H1 (cell line): ENCODE measurements around the gene NDRG2. TPM values are rescaled to one million over a fixed set of nuclear protein-coding genes. Genes with fewer than 3 reads are reported as not detected.

Experiments
- CTCF ChIA-PET: fragments of 300-600 bp; sonication (Branson Sonifier 250); formaldehyde crosslinking; loops from one replicate; lab custom pipeline; 2021; ENCODE audit not compliant: partially characterized antibody; lab: Charles Lee
- POLR2A ChIA-PET: fragments of 300-600 bp; sonication (Branson Sonifier 250); formaldehyde crosslinking; loops from one replicate; lab custom pipeline; 2021; ENCODE audit warnings: inconsistent platforms; ENCODE audit not compliant: partially characterized antibody; lab: Charles Lee
- DNase-seq, 2 experiments: peaks; one replicate each; pipeline versions ENCODE4 v3.0.0 to v3.0.0-alpha.2; 2010 to 2022; ENCODE audit warnings: low spot score in 2 of 2, low read depth in 1 of 2, mixed read lengths in 1 of 2
- FAIRE-seq: peaks from 2 replicates; lab custom pipeline; 2011; peaks lifted over from hg19 to GRCh38; lab: Jason Lieb, UNC
- H2AFZ ChIP-seq: 2 replicates; pipeline ENCODE4 v1.8.1; 2012; ENCODE audit warnings: low read length, inconsistent platforms
- H2AK5ac ChIP-seq: 2 replicates; pipeline ENCODE4 v1.6.1; 2013; ENCODE audit warnings: low read depth, low read length
- H2BK120ac ChIP-seq: replicated peaks from 2 replicates; pipeline ENCODE3; 2013; ENCODE audit warnings: low read depth, low read length, inconsistent platforms
- H2BK12ac ChIP-seq: 2 replicates; pipeline ENCODE4 v1.6.1; 2013; ENCODE audit warnings: low read depth, low read length
- H2BK15ac ChIP-seq: 2 replicates; pipeline ENCODE4 v1.6.1; 2013; ENCODE audit warnings: low read length
- H2BK20ac ChIP-seq: 2 replicates; pipeline ENCODE4 v1.6.1; 2013; ENCODE audit warnings: low read length
- H2BK5ac ChIP-seq: 2 replicates; pipeline ENCODE4 v1.6.1; 2013; ENCODE audit warnings: low read depth, low read length
- H3K14ac ChIP-seq: 2 replicates; pipeline ENCODE4 v1.6.1; 2013; ENCODE audit warnings: inconsistent platforms; ENCODE audit not compliant: insufficient read length
- H3K18ac ChIP-seq: 2 replicates; pipeline ENCODE4 v1.6.1; 2013; ENCODE audit warnings: low read length; ENCODE audit errors: extremely low read depth
- H3K23ac ChIP-seq: 2 replicates; pipeline ENCODE4 v1.6.1; 2013; ENCODE audit warnings: inconsistent platforms; ENCODE audit not compliant: insufficient read length
- H3K23me2 ChIP-seq: 2 replicates; pipeline ENCODE4 v1.6.1; 2013; ENCODE audit warnings: low read depth, low read length
- H3K27ac ChIP-seq: 2 replicates; pipeline ENCODE4 v1.6.1; 2011; ENCODE audit warnings: low read depth, low read length, inconsistent platforms
- H3K27me3 ChIP-seq, 4 experiments: replicated peaks in 1 of 4; 1 replicate in 1 of 4; 2 replicates in 3 of 4; pipeline versions ENCODE4 v1.6.1 to v1.8.1; 2011 to 2013; ENCODE audit warnings: low read length in 3 of 4, mild to moderate bottlenecking in 3 of 4, inconsistent platforms in 2 of 4, mixed read lengths in 2 of 4, moderate library complexity in 1 of 4; ENCODE audit not compliant: control insufficient read depth in 3 of 4, insufficient read depth in 3 of 4; ENCODE audit errors: extremely low read depth in 1 of 4
- H3K36me3 ChIP-seq, 4 experiments: 2 replicates each; pipeline versions ENCODE4 v1.6.1 to v1.8.1; 2011 to 2013; ENCODE audit warnings: mild to moderate bottlenecking in 4 of 4, low read length in 3 of 4, moderate library complexity in 2 of 4, control low read depth in 1 of 4, inconsistent platforms in 1 of 4; ENCODE audit not compliant: insufficient read depth in 4 of 4, control insufficient read depth in 2 of 4
- H3K4ac ChIP-seq: replicated peaks from 2 replicates; pipeline ENCODE3; 2013; ENCODE audit warnings: low read length, low read depth, mixed read lengths, inconsistent platforms; ENCODE audit not compliant: insufficient read length
- H3K4me1 ChIP-seq, 4 experiments: replicated peaks in 1 of 4; 1 replicate in 1 of 4; 2 replicates in 3 of 4; pipeline versions ENCODE4 v1.6.1 to v1.8.1; 2011 to 2013; ENCODE audit warnings: low read length in 3 of 4, inconsistent platforms in 2 of 4, mixed read lengths in 1 of 4; ENCODE audit not compliant: insufficient read depth in 4 of 4, control insufficient read depth in 3 of 4
- H3K4me2 ChIP-seq, 2 experiments: 2 replicates each; pipeline versions ENCODE4 v1.6.1 to v1.8.1; 2011 to 2013; ENCODE audit warnings: low read depth in 2 of 2, low read length in 2 of 2, control low read depth in 1 of 2, inconsistent platforms in 1 of 2, mild to moderate bottlenecking in 1 of 2; ENCODE audit not compliant: insufficient read depth in 1 of 2
- H3K4me3 ChIP-seq, 4 experiments: fragments of 200-600, 300-600 bp in 1 of 4; sonication (generic), shearing (Covaris generic), sonication (Bioruptor Twin) in 1 of 4; 2 replicates each; pipeline versions ENCODE4 v1.5.1 to v1.8.1; 2011 to 2016; ENCODE audit warnings: low read length in 4 of 4, low read depth in 3 of 4, control low read depth in 2 of 4, inconsistent platforms in 2 of 4, mild to moderate bottlenecking in 2 of 4, mixed read lengths in 1 of 4, moderate library complexity in 1 of 4; ENCODE audit not compliant: insufficient read depth in 2 of 4; ENCODE audit errors: extremely low read depth in 1 of 4
- H3K56ac ChIP-seq: replicated peaks from 2 replicates; pipeline ENCODE3; 2013; ENCODE audit warnings: low read depth, mild to moderate bottlenecking, mixed read lengths, low read length, inconsistent platforms; ENCODE audit not compliant: insufficient read length
- H3K79me1 ChIP-seq: 2 replicates; pipeline ENCODE4 v1.6.1; 2013; ENCODE audit warnings: low read depth, low read length, control low read depth
- H3K79me2 ChIP-seq, 2 experiments: 2 replicates each; pipeline versions ENCODE4 v1.6.1 to v1.8.1; 2012 to 2013; ENCODE audit warnings: low read length in 2 of 2, mild to moderate bottlenecking in 2 of 2, inconsistent platforms in 1 of 2; ENCODE audit not compliant: insufficient read depth in 2 of 2, control insufficient read depth in 1 of 2
- H3K9ac ChIP-seq, 4 experiments: replicated peaks in 1 of 4; 1 replicate in 1 of 4; 2 replicates in 3 of 4; pipeline versions ENCODE4 v1.6.1 to v1.8.1; 2011 to 2013; ENCODE audit warnings: low read depth in 3 of 4, low read length in 3 of 4, control low read depth in 2 of 4, mild to moderate bottlenecking in 2 of 4, moderate library complexity in 2 of 4, inconsistent platforms in 1 of 4; ENCODE audit errors: extremely low read depth in 1 of 4
- H3K9me3 ChIP-seq, 2 experiments: 2 replicates each; pipeline versions ENCODE4 v1.6.1 to v1.8.1; 2012 to 2013; ENCODE audit warnings: mild to moderate bottlenecking in 2 of 2, moderate library complexity in 2 of 2, control low read depth in 1 of 2, inconsistent platforms in 1 of 2, low read depth in 1 of 2, low read length in 1 of 2, mixed read lengths in 1 of 2; ENCODE audit not compliant: insufficient read depth in 2 of 2
- H4K20me1 ChIP-seq, 2 experiments: replicated peaks in 1 of 2; 2 replicates each; pipeline versions ENCODE3 to v1.8.1; 2011 to 2013; ENCODE audit warnings: inconsistent platforms in 2 of 2, low read length in 2 of 2, mild to moderate bottlenecking in 1 of 2; ENCODE audit not compliant: insufficient read depth in 2 of 2, control insufficient read depth in 1 of 2
- H4K5ac ChIP-seq: 2 replicates; pipeline ENCODE4 v1.6.1; 2013; ENCODE audit warnings: low read length, low read depth, mixed read lengths, inconsistent platforms; ENCODE audit not compliant: insufficient read length
- H4K8ac ChIP-seq: 2 replicates; pipeline ENCODE4 v1.8.0; 2013; ENCODE audit warnings: mild to moderate bottlenecking, moderate library complexity, low read length, inconsistent platforms; ENCODE audit not compliant: insufficient read depth; ENCODE audit errors: extremely low read depth
- H4K91ac ChIP-seq: replicated peaks from 2 replicates; pipeline ENCODE3; 2013; ENCODE audit warnings: low read length, mixed read lengths, inconsistent platforms; ENCODE audit not compliant: insufficient read length
- CBX5 ChIP-seq: fragments of 300-800, 300-1000 bp; sonication (generic); IDR thresholded peaks from 2 replicates; pipeline ENCODE4 v1.7.1; 2016; ENCODE audit warnings: antibody characterized with exemption, low read length, low read depth
- CEBPB ChIP-seq: IDR thresholded peaks from 2 replicates; pipeline ENCODE4 v1.6.1; 2012; ENCODE audit warnings: low read depth, low read length
- GABPA ChIP-seq: IDR thresholded peaks from 2 replicates; pipeline ENCODE4 v1.6.1; 2011; ENCODE audit warnings: mild to moderate bottlenecking, low read length, moderate library complexity, borderline replicate concordance; ENCODE audit not compliant: insufficient read depth
- HDAC6 ChIP-seq: IDR thresholded peaks from one replicate; pipeline ENCODE4 v1.7.1; 2012; ENCODE audit warnings: low read depth, mild to moderate bottlenecking, inconsistent platforms, low read length, moderate library complexity
- NANOG ChIP-seq: IDR thresholded peaks from 2 replicates; pipeline ENCODE4 v1.6.1; 2011; ENCODE audit warnings: low read length, low read depth, mild to moderate bottlenecking, inconsistent platforms; ENCODE audit not compliant: insufficient read depth, poor library complexity, severe bottlenecking
- NRF1 ChIP-seq: IDR thresholded peaks from 2 replicates; pipeline ENCODE4 v1.6.1; 2011; ENCODE audit warnings: mild to moderate bottlenecking, low read depth, low read length, improper control_type of control experiment
- POLR2A ChIP-seq, 2 experiments: IDR thresholded peaks; 1 replicate in 1 of 2; 2 replicates in 1 of 2; pipeline ENCODE4 v1.6.1; 2011; ENCODE audit warnings: low read depth in 2 of 2, low read length in 2 of 2, mild to moderate bottlenecking in 2 of 2; ENCODE audit errors: control extremely low read depth in 1 of 2
- RNF2 ChIP-seq: fragments of 200-900, 300-1000 bp; sonication (generic); IDR thresholded peaks from 2 replicates; pipeline ENCODE4 v1.7.1; 2016; ENCODE audit warnings: borderline replicate concordance, low read depth, mild to moderate bottlenecking, antibody characterized with exemption, low read length; ENCODE audit not compliant: poor library complexity, severe bottlenecking; ENCODE audit errors: missing control alignments
- SP4 ChIP-seq: IDR thresholded peaks from 2 replicates; pipeline ENCODE4 v1.6.1; 2012; ENCODE audit warnings: low read length, inconsistent platforms
- WGBS, 2 experiments: shearing (Covaris generic) in 1 of 2; methylation state at CpG; one replicate each; pipeline versions ENCODE4 v1.1.6 to v1.1.7; 2013 to 2015; ENCODE audit warnings: low lambda C conversion rate in 2 of 2, mixed read lengths in 2 of 2, inconsistent platforms in 1 of 2, low coverage in 1 of 2, missing lambda C conversion rate in 1 of 2; ENCODE audit not compliant: insufficient replicate concordance in 2 of 2, insufficient coverage in 1 of 2, insufficient read length in 1 of 2; ENCODE audit errors: extremely low coverage in 1 of 2, missing lambda C conversion rate in 1 of 2; 5-methylcytosine and 5-hydroxymethylcytosine counted together
- polyA plus RNA-seq, 7 experiments: library from polyadenylated mRNA; depleted of rRNA in 3 of 7; stranded (reverse) in 5 of 7; unstranded in 2 of 7; fragments of >200 nt in 5 of 7; fragments of 200-250 nt in 2 of 7; gene quantifications; 1 replicate in 5 of 7; 2 replicates in 1 of 7; 4 replicates in 1 of 7; pipeline versions ENCODE4 v1.2.1 to v1.2.3, GENCODE V29; 2011 to 2013; ENCODE audit warnings: missing spikeins in 2 of 7, mixed read lengths in 2 of 7
- total RNA-seq: library from RNA; stranded (reverse); fragmentation: NEBNext Ultra II Directional; extraction: Animal tissue kit (Norgen Biotek cat#: 25700); gene quantifications from 2 replicates; pipeline ENCODE4 v1.2.1, GENCODE V29; 2021
- TF ChIP-seq, protein P1 (sequence below): IDR thresholded peaks from 2 replicates; pipeline ENCODE4 v1.6.1; 2011; ENCODE audit warnings: low read length, improper control_type of control experiment
- TF ChIP-seq, protein P2 (sequence below): IDR thresholded peaks from 2 replicates; pipeline ENCODE4 v1.6.1; 2011; ENCODE audit warnings: low read depth, mild to moderate bottlenecking, low read length; ENCODE audit not compliant: insufficient read depth

The NDRG2 gene
- total and polyA plus RNA-seq, 2 of the 8 experiments (the other 6 are each of a cell fraction or from before 2014, with no cell fraction given) = 29.9 to 48.6 TPM

DNA sequence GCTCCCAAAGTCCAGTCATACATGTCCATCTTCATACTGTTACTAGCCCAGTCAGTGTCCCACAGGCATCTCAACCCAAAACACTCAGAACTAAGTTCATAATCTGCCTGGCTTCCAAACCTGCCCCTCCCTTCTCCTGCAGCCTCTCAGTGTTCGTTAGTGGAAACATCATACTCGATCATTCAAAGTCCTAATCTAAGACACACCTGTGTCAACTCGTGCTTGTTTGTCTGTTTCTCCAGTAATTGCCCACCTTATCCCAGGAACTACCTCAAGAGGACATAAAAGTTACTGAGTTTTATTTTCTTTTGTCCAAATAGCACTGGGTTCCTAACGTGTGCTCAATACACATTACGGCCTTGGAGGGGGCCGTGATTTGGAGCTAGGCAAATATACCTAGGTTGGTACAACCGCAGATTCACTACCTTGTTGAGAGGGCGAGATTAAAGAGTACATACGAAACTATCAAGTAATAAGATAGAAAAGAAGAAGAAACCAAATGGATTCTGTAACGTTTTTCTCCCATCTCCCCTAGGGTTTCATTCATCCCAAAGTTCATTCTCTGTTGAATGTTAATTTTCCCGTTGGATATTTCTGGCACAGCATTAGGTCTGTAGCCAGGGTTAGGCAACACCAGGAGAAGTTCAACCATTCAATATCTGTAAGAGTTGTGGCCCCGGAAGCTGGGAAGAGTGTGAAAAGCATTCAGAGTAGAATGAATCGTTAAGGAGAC, 35.9 kb upstream of the NDRG2 start:
- Histone ChIP-seq H3K79me1 (no peaks in the 10 kb centered on the region), H2BK20ac (no peak overlapping the region), H3K4ac (no peak overlapping the region), H2BK120ac (no peak overlapping the region), H2BK12ac (no peak overlapping the region), H2BK5ac (no peak overlapping the region), H3K27ac (no peak overlapping the region), H2AFZ (no peak overlapping the region), H4K20me1 (no peaks in the 10 kb centered on the region), H3K79me2 (no peaks in the 10 kb centered on the region), H3K14ac (no peak overlapping the region), H3K9ac (no peak overlapping the region), H3K56ac (no peak overlapping the region), H3K9me3 (no peaks in the 10 kb centered on the region), H3K4me3 (no peak overlapping the region), H4K8ac (no peak overlapping the region), H4K91ac (no peak overlapping the region), H3K4me1 (no peaks in the 10 kb centered on the region; a peak in 2 of 7 replicates), H3K18ac (no peak overlapping the region), H2BK15ac (no peak overlapping the region), H3K23me2 (no peaks in the 10 kb centered on the region), H3K23ac (no peak overlapping the region), H3K36me3 (no peaks in the 10 kb centered on the region), H3K27me3 (no peaks in the 10 kb centered on the region; a peak in 1 of 7 replicates), H3K4me2 (no peak overlapping the region), H2AK5ac (no peak overlapping the region), H4K5ac (no peak overlapping the region)
- CTCF ChIA-PET = interaction anchor here (0.7 to 2.5 kb wide), 4 partner anchors 17 to 46 kb away, joined by 3 to 8 read pairs (median 4); no protein-coding TSS in a partner anchor
- 86% methylated on average over 13 of the region's 13 CpGs; no CpG with 5 or more reads in 1 of the 2 experiments for WGBS, 2 experiments
- no peak for DNase-seq
- POLR2A ChIA-PET = interaction anchor here (3.7 kb wide), 1 partner anchor 11 kb away, joined by 17 read pairs; no protein-coding TSS in a partner anchor
- no peak for FAIRE-seq
- no peak for TF ChIP-seq CBX5
- TF ChIP-seq, protein P1, sequence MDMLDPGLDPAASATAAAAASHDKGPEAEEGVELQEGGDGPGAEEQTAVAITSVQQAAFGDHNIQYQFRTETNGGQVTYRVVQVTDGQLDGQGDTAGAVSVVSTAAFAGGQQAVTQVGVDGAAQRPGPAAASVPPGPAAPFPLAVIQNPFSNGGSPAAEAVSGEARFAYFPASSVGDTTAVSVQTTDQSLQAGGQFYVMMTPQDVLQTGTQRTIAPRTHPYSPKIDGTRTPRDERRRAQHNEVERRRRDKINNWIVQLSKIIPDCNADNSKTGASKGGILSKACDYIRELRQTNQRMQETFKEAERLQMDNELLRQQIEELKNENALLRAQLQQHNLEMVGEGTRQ = no peak
- TF ChIP-seq HDAC6 = no peak
- no peak for TF ChIP-seq RNF2
- TF ChIP-seq NRF1 = no peak
- no peak for TF ChIP-seq POLR2A (IDR thresholded peaks at IDR 0.05; ENCODE audit: control extremely low read depth in 1 of 2, low read depth in 2 of 2, low read length in 2 of 2)
- no peak for TF ChIP-seq SP4
- TF ChIP-seq CEBPB = no peak
- no peak for TF ChIP-seq GABPA
- TF ChIP-seq, protein P2, sequence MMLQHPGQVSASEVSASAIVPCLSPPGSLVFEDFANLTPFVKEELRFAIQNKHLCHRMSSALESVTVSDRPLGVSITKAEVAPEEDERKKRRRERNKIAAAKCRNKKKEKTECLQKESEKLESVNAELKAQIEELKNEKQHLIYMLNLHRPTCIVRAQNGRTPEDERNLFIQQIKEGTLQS = no peak
- TF ChIP-seq NANOG = no peak
